Activated CD4-positive, alpha-beta T cell treated with anti-CD3 and anti-CD28 coated beads, Interleukin-2, Interleukin-6, amounts not matched to agents 100 ng/mL and 50 ng/mL, durations not matched to agents 16 hours and 8 hours (primary cell): ENCODE data around the gene HSPA8.
"Not testable (repeated sequence)": the region's sequence is repeated elsewhere in the genome, so short reads cannot be mapped to it uniquely, and the experiment has no call there.

Source experiments
- DNase-seq: peaks from one replicate; pipeline ENCODE4 v3.0.0-alpha.2; 2020

The HSPA8 gene

GRCh38 chr11:123061403-123062157 lies at the start of gene HSPA8:
Gene HSPA8, minus strand, starts transcription at chr11:123062136. Its CDS starts 812 bp downstream, at chr11:123061324.
- peak; percentile 81 for DNase-seq

GRCh38 chr11:123111465-123111864 lies 49.5 kb upstream of the HSPA8 start:
- DNase-seq = peak; percentile 61

- DNase-seq = no peak
Observed at GRCh38 chr11:123110397-123110796, 48.5 kb upstream of the HSPA8 start.

GRCh38 chr11:123107945-123108495 lies 46.1 kb upstream of the HSPA8 start:
- no peak for DNase-seq

- DNase-seq = no peak
Observed at GRCh38 chr11:123104697-123105096, 42.8 kb upstream of the HSPA8 start.

- DNase-seq = peak; percentile 50
Observed at GRCh38 chr11:123103326-123103980, 41.5 kb upstream of the HSPA8 start.

- DNase-seq = no peak
Observed at GRCh38 chr11:123100379-123101085, 38.6 kb upstream of the HSPA8 start.

GRCh38 chr11:123098990-123099389 lies 37.1 kb upstream of the HSPA8 start:
- no peak for DNase-seq

GRCh38 chr11:123093739-123094138 lies 31.8 kb upstream of the HSPA8 start:
- no peak for DNase-seq

- no peak for DNase-seq
Observed at GRCh38 chr11:123091506-123091905, 29.6 kb upstream of the HSPA8 start.

GRCh38 chr11:123090168-123090567 lies 28.2 kb upstream of the HSPA8 start:
- not testable (repeated sequence) for DNase-seq

GRCh38 chr11:123088896-123089295 lies 27.0 kb upstream of the HSPA8 start:
- not testable (repeated sequence) for DNase-seq

- peak; percentile 67 for DNase-seq
Observed at GRCh38 chr11:123087657-123088056, 25.7 kb upstream of the HSPA8 start.

GRCh38 chr11:123086305-123086704 lies 24.4 kb upstream of the HSPA8 start:
- no peak for DNase-seq

- DNase-seq = no peak
Observed at GRCh38 chr11:123085497-123085896, 23.6 kb upstream of the HSPA8 start.

- no peak for DNase-seq
Observed at GRCh38 chr11:123084454-123084853, 22.5 kb upstream of the HSPA8 start.

- peak; percentile 77 for DNase-seq
Observed at GRCh38 chr11:123083623-123084029, 21.7 kb upstream of the HSPA8 start.

- no peak for DNase-seq
Observed at GRCh38 chr11:123082977-123083376, 21.0 kb upstream of the HSPA8 start.

- no peak for DNase-seq
Observed at GRCh38 chr11:123080015-123080414, 18.1 kb upstream of the HSPA8 start.

- no peak for DNase-seq
Observed at GRCh38 chr11:123076484-123076883, 14.5 kb upstream of the HSPA8 start.

- DNase-seq = no peak
Observed at GRCh38 chr11:123073343-123074057, 11.6 kb upstream of the HSPA8 start.

GRCh38 chr11:123072762-123073161 lies 10.8 kb upstream of the HSPA8 start:
- DNase-seq = no peak

- no peak for DNase-seq
Observed at GRCh38 chr11:123072332-123072761, 10.4 kb upstream of the HSPA8 start.
